ENCODE results near the gene PPP1R8. TPM values are rescaled to one million over a fixed set of nuclear protein-coding genes. Genes with fewer than 3 reads are reported as not detected.

Gene PPP1R8
- total and polyA plus RNA-seq, 2 experiments from 2014 or later, result 9.3 to 42.8 TPM

DNA sequence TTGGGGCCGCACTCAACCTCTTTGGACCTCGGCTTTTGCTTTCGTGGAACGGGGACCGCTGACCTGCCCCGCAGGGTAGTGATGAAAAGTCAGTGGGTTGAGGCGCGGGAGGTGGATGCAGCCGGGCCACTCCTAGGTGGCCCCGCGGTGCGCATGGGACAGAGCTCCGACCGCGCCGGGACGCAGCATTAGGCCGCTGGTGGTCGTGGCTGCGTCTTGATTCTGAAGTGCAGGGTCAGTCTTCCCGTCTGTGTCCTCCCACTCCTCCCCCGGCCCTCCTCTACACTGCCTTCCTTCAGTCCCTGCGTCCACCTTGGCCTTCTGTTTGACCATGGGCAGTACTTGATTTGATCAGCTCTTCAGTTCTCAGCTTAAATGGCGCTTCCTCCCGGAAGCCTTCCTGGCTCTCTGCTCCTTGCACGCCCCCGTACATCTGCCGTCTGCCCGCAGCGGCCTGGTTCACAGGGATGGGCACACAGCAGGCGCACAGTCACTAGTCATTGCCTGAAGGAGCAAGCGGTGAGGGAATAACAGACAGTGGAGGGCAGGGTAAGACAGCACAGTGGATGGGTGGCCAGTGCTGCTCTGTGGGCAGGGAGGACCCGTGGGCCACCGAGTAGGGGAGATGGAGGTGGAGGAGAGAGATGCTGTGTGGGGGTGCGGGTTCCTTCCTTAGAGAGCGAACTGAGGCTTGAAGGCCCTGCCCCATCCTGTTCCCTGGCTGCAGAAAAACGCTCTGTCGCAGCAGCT, 42.4 kb downstream of the PPP1R8 start:
- H3K4me3 ChIP-seq, result peak overlapping the region; percentile 72
- no peak overlapping the region for H3K27ac ChIP-seq
- TF ChIP-seq EZH2phosphoT487 (IDR thresholded peaks at IDR 0.05; ENCODE audit: low read depth, severe bottlenecking, unreplicated experiment), result no peak
- TF ChIP-seq EZH2 (IDR thresholded peaks at IDR 0.05; ENCODE audit: borderline replicate concordance), result no peak
- peak overlapping the region; percentile 98 for H3K4me2 ChIP-seq
- WGBS (ENCODE audit: low lambda C conversion rate, missing lambda C conversion rate), result 22% methylated on average over 36 of the region's 38 CpGs
- no peaks in the 10 kb centered on the region for H3K36me3 ChIP-seq (replicated peaks; ENCODE audit: insufficient read depth, low read depth)
- no peaks in the 10 kb centered on the region for H4K20me1 ChIP-seq (ENCODE audit: insufficient read depth, poor library complexity, severe bottlenecking)
- peak overlapping the region; percentile 83 for H2AFZ ChIP-seq
- no peaks in the 10 kb centered on the region for H3K79me2 ChIP-seq
- no peaks in the 10 kb centered on the region for H3K9me3 ChIP-seq (ENCODE audit: low read depth)
- H3K9me2 ChIP-seq (replicated peaks; ENCODE audit: insufficient read depth), result no peaks in the 10 kb centered on the region
- no peaks in the 10 kb centered on the region for H3K4me1 ChIP-seq (ENCODE audit: insufficient read depth)
- no peak for DNase-seq (ENCODE audit: low spot score)
- H3K27me3 ChIP-seq, result peaks cover 8% of the 10 kb centered on the region

DNA sequence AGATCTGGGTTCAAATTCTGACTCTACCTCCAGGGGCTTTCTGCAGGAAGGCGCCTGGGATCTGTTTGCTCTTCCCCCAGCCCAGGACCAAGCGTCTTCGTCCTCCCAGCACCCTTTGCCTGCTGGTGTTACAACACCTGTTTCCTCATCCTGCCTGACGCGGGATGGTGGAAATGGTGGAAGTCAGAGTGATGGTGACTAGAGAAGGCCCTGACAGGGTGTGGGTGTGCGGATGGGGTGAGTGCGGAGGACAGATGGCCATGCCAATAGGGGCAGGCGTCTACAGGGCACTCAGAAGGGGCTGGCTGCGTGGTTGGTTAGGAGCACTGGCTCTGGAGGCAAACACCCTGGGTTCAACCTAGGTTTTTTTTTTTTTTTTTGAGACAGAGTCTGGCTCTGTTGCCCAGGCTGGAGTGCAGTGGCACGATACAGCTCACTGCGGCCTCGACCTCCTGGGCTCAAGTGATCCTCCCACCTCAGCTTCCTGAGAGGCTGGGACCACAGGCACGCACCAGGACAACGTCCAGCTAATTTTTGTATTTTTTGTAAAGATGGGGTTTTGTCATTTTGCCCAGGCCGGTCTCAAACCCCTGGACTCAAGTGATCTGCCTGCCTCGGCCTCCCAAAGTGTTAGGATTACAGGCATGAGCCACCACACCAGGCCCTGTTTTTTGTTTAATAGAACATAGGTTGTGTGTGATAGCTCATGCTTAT, 43.2 kb downstream of the PPP1R8 start:
- 89% methylated on average over 16 of the region's 16 CpGs for WGBS (ENCODE audit: low lambda C conversion rate, missing lambda C conversion rate)
- TF ChIP-seq EZH2 (IDR thresholded peaks at IDR 0.05; ENCODE audit: borderline replicate concordance), result no peak
- TF ChIP-seq EZH2phosphoT487 (IDR thresholded peaks at IDR 0.05; ENCODE audit: low read depth, severe bottlenecking, unreplicated experiment), result no peak
- TF ChIP-seq, protein P1, sequence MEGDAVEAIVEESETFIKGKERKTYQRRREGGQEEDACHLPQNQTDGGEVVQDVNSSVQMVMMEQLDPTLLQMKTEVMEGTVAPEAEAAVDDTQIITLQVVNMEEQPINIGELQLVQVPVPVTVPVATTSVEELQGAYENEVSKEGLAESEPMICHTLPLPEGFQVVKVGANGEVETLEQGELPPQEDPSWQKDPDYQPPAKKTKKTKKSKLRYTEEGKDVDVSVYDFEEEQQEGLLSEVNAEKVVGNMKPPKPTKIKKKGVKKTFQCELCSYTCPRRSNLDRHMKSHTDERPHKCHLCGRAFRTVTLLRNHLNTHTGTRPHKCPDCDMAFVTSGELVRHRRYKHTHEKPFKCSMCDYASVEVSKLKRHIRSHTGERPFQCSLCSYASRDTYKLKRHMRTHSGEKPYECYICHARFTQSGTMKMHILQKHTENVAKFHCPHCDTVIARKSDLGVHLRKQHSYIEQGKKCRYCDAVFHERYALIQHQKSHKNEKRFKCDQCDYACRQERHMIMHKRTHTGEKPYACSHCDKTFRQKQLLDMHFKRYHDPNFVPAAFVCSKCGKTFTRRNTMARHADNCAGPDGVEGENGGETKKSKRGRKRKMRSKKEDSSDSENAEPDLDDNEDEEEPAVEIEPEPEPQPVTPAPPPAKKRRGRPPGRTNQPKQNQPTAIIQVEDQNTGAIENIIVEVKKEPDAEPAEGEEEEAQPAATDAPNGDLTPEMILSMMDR (IDR thresholded peaks at IDR 0.05; ENCODE audit: poor library complexity), result no peak
- Histone ChIP-seq H3K4me2 (no peak overlapping the region), H3K79me2 (no peaks in the 10 kb centered on the region), H3K36me3 (replicated peaks; ENCODE audit: insufficient read depth, low read depth) (no peaks in the 10 kb centered on the region), H3K9me2 (replicated peaks; ENCODE audit: insufficient read depth) (no peaks in the 10 kb centered on the region), H3K27me3 (peaks cover 8% of the 10 kb centered on the region), H4K20me1 (ENCODE audit: insufficient read depth, poor library complexity, severe bottlenecking) (no peaks in the 10 kb centered on the region), H2AFZ (no peak overlapping the region), H3K4me3 (no peak overlapping the region), H3K27ac (no peak overlapping the region), H3K4me1 (ENCODE audit: insufficient read depth) (no peaks in the 10 kb centered on the region), H3K9me3 (ENCODE audit: low read depth) (no peaks in the 10 kb centered on the region)
- DNase-seq (ENCODE audit: low spot score), result no peak

DNA sequence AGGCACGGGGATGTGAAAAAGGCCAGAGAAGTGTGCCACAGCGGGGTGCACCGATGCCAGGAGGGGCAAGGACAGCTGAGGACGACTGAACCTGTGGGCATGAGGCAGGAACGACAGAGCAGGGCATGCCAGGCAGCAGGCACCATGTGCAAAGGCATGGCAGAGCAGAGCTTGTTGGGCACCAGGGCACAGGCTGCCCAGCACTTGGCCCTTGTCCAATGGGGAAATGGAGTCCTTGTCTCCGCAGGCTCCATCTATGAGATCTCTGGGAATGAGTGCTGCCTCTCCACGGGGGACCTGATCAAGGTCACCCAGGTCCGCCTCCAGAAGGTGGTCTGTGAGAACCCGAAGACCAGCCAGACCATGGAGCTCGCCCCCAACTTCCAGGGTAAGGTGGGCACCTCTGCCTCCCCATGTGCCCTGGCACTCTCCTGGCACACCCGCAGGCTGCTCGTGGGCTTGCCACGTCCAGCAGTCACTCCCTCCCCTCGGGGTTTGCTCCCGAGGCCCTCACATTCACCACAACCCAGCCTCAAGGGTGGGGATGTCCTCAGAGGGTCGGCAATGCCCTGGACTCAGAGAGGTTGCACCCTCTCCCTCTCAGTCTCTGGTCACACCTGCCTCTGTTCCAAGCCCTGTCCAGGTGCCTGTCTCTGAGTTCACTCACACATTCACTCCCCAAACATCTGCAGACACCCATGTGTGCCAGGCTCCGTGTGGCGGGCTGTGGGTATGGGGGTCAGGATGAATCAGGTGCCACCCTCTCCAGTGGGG, 45.9 kb downstream of the PPP1R8 start:
- H3K9me2 ChIP-seq (replicated peaks; ENCODE audit: insufficient read depth), result no peaks in the 10 kb centered on the region
- H3K4me3 ChIP-seq, result no peak overlapping the region
- TF ChIP-seq, protein P1 (IDR thresholded peaks at IDR 0.05; ENCODE audit: poor library complexity), result no peak
- TF ChIP-seq EZH2 (IDR thresholded peaks at IDR 0.05; ENCODE audit: borderline replicate concordance) (no peak), EZH2phosphoT487 (IDR thresholded peaks at IDR 0.05; ENCODE audit: low read depth, severe bottlenecking, unreplicated experiment) (no peak)
- no peaks in the 10 kb centered on the region for H3K4me1 ChIP-seq (ENCODE audit: insufficient read depth)
- no peaks in the 10 kb centered on the region for H3K79me2 ChIP-seq
- H3K4me2 ChIP-seq, result no peak overlapping the region
- no peaks in the 10 kb centered on the region for H4K20me1 ChIP-seq (ENCODE audit: insufficient read depth, poor library complexity, severe bottlenecking)
- H3K27ac ChIP-seq, result no peak overlapping the region
- H2AFZ ChIP-seq, result no peak overlapping the region
- no peak for DNase-seq (ENCODE audit: low spot score)
- 96% methylated on average over 17 of the region's 18 CpGs for WGBS (ENCODE audit: low lambda C conversion rate, missing lambda C conversion rate)
- H3K36me3 ChIP-seq (replicated peaks; ENCODE audit: insufficient read depth, low read depth), result no peaks in the 10 kb centered on the region
- H3K9me3 ChIP-seq (ENCODE audit: low read depth), result no peaks in the 10 kb centered on the region
- H3K27me3 ChIP-seq, result peaks cover 8% of the 10 kb centered on the region

Data from hepatocyte (in vitro differentiated cells).